EL (cell line): Measurements from ENCODE around the gene SLC22A31.

ENCODE experiments used
- DNase-seq: peaks from one replicate; pipeline ENCODE4 v3.0.0-alpha.2; 2016

Gene SLC22A31

GRCh38 chr16:89216315-89217137 is 16.2 kb upstream of the SLC22A31 start:
- DNase-seq, result peak; percentile 71

GRCh38 chr16:89210904-89211515 is 10.7 kb upstream of the SLC22A31 start:
- peak; percentile 19 for DNase-seq

- DNase-seq, result no peak
Measured at GRCh38 chr16:89210165-89210903, 10.0 kb upstream of the SLC22A31 start.

- DNase-seq, result no peak
Measured at GRCh38 chr16:89209522-89210044, 9.2 kb upstream of the SLC22A31 start.

- no peak for DNase-seq
Measured at GRCh38 chr16:89207993-89208392, 7.7 kb upstream of the SLC22A31 start.

GRCh38 chr16:89202422-89203215 is 2.3 kb upstream of the SLC22A31 start:
- DNase-seq, result no peak

- peak; percentile 55 for DNase-seq
Measured at GRCh38 chr16:89201439-89202377, 1.4 kb upstream of the SLC22A31 start.

GRCh38 chr16:89200850-89201411 is 594 bp upstream of the SLC22A31 start:
- DNase-seq, result no peak

- no peak for DNase-seq
Measured at GRCh38 chr16:89199241-89200123, 855 bp downstream of the SLC22A31 start.

- DNase-seq, result no peak
Measured at GRCh38 chr16:89198417-89199240, 1.7 kb downstream of the SLC22A31 start.

- DNase-seq, result no peak
Measured at GRCh38 chr16:89197633-89198416, 2.5 kb downstream of the SLC22A31 start.

GRCh38 chr16:89197033-89197632 is 3.2 kb downstream of the SLC22A31 start:
- no peak for DNase-seq

- no peak for DNase-seq
Measured at GRCh38 chr16:89195521-89196171, 4.7 kb downstream of the SLC22A31 start.

GRCh38 chr16:89194340-89195311 is 5.7 kb downstream of the SLC22A31 start:
- no peak for DNase-seq

GRCh38 chr16:89193576-89194293 is 6.6 kb downstream of the SLC22A31 start:
- DNase-seq, result no peak
